IMR-90 (cell line): Measurements from ENCODE around the gene PPP1R14C. TPM values are rescaled to one million over a fixed set of nuclear protein-coding genes. Genes with fewer than 3 reads are reported as not detected.

Experiments
- ATAC-seq: fragments of 200-7000 bp; cut with Tn5 transposase; 2 replicates; pipeline ENCODE4 v1.9.1; 2020; ENCODE audit warnings: low read depth, mild to moderate bottlenecking, moderate library complexity
- Bru-seq: library from RNA; stranded (reverse); fragments of 400-500 nt; gene quantifications from one replicate; lab custom pipeline; 2021; lab: Mats Ljungman, UMichigan
- BruChase-seq, 2 experiments: library from RNA; stranded (reverse); fragments of 400-500 nt; gene quantifications; one replicate each; lab custom pipeline; 2021; lab: Mats Ljungman, UMichigan
- BruUV-seq: library from RNA; stranded (reverse); fragments of 400-500 nt; replicated peaks from 2 replicates; lab custom pipeline; 2021; lab: Mats Ljungman, UMichigan
- CTCF ChIA-PET: fragments of 300-600 bp; formaldehyde crosslinking; extraction: SDS; loops from one replicate; lab custom pipeline; 2021; ENCODE audit warnings: antibody characterized with exemption; lab: Yijun Ruan, JAX
- POLR2A ChIA-PET: fragments of 300-600 bp; sonication (Branson Sonifier 250); formaldehyde crosslinking; loops from one replicate; lab custom pipeline; 2022; ENCODE audit warnings: antibody characterized with exemption; ENCODE audit not compliant: unreplicated experiment; lab: Charles Lee
- DNase-seq: peaks from one replicate; pipeline ENCODE4 v3.0.0; 2013
- H2AFZ ChIP-seq: replicated peaks from 2 replicates; pipeline ENCODE3; 2013; ENCODE audit warnings: low read length, mild to moderate bottlenecking; ENCODE audit not compliant: poor library complexity
- H2AK5ac ChIP-seq: 2 replicates; pipeline ENCODE4 v1.6.1; 2013; ENCODE audit warnings: low read depth, low read length, inconsistent platforms
- H2AK9ac ChIP-seq: replicated peaks from 2 replicates; pipeline ENCODE3; 2013; ENCODE audit warnings: mild to moderate bottlenecking, low read depth, low read length, moderate library complexity; ENCODE audit not compliant: poor library complexity
- H2BK120ac ChIP-seq: 2 replicates; pipeline ENCODE4 v1.6.1; 2013; ENCODE audit warnings: low read depth, low read length, inconsistent platforms
- H2BK15ac ChIP-seq: 3 replicates; pipeline ENCODE4 v1.6.1; 2013; ENCODE audit warnings: low read depth, low read length, inconsistent platforms
- H2BK20ac ChIP-seq: 2 replicates; pipeline ENCODE4 v1.6.1; 2013; ENCODE audit warnings: low read depth, mild to moderate bottlenecking, inconsistent platforms, low read length, moderate library complexity
- H2BK5ac ChIP-seq: 2 replicates; pipeline ENCODE4 v1.6.1; 2013; ENCODE audit warnings: mild to moderate bottlenecking, low read depth, low read length, inconsistent platforms; ENCODE audit not compliant: poor library complexity, severe bottlenecking
- H3K14ac ChIP-seq: replicated peaks from 2 replicates; pipeline ENCODE4 v1.6.1; 2013; ENCODE audit warnings: low read depth, low read length, inconsistent platforms
- H3K18ac ChIP-seq: 2 replicates; pipeline ENCODE4 v1.6.1; 2013; ENCODE audit warnings: low read depth, low read length, control low read depth
- H3K23ac ChIP-seq: 2 replicates; pipeline ENCODE4 v1.6.1; 2013; ENCODE audit warnings: low read depth, low read length, inconsistent platforms
- H3K27ac ChIP-seq: 2 replicates; pipeline ENCODE4 v1.5.1; 2013; ENCODE audit warnings: mild to moderate bottlenecking, control low read depth, low read length; ENCODE audit not compliant: insufficient read depth
- H3K27me3 ChIP-seq: 2 replicates; pipeline ENCODE4 v1.6.1; 2013; ENCODE audit warnings: low read length; ENCODE audit not compliant: control insufficient read depth, insufficient read depth
- H3K36me3 ChIP-seq: 2 replicates; pipeline ENCODE4 v1.6.1; 2013; ENCODE audit warnings: low read length, mixed read lengths; ENCODE audit not compliant: control insufficient read depth, insufficient read depth
- H3K4ac ChIP-seq: 2 replicates; pipeline ENCODE4 v1.6.1; 2013; ENCODE audit warnings: low read depth, low read length, inconsistent platforms
- H3K4me1 ChIP-seq: 2 replicates; pipeline ENCODE4 v1.6.1; 2013; ENCODE audit warnings: low read length, mixed read lengths; ENCODE audit not compliant: control insufficient read depth, insufficient read depth
- H3K4me2 ChIP-seq: 2 replicates; pipeline ENCODE4 v1.6.1; 2013; ENCODE audit warnings: low read depth, mild to moderate bottlenecking, control low read depth, low read length, moderate library complexity
- H3K4me3 ChIP-seq: 2 replicates; pipeline ENCODE4 v1.5.1; 2013; ENCODE audit warnings: low read depth, mild to moderate bottlenecking, control low read depth, low read length, moderate library complexity; ENCODE audit not compliant: insufficient read depth
- H3K56ac ChIP-seq: 2 replicates; pipeline ENCODE4 v1.6.1; 2013; ENCODE audit warnings: low read length, inconsistent platforms; ENCODE audit not compliant: insufficient read depth; ENCODE audit errors: extremely low read depth
- H3K79me1 ChIP-seq, 2 experiments: 2 replicates each; pipeline ENCODE4 v1.6.1; 2013; ENCODE audit warnings: low read length in 2 of 2, inconsistent platforms in 1 of 2, low read depth in 1 of 2
- H3K9ac ChIP-seq: 2 replicates; pipeline ENCODE4 v1.6.1; 2013; ENCODE audit warnings: low read depth, low read length, control low read depth
- H3K9me1 ChIP-seq: 2 replicates; pipeline ENCODE4 v1.6.1; 2013; ENCODE audit warnings: low read length, inconsistent platforms; ENCODE audit not compliant: insufficient read depth
- H3K9me3 ChIP-seq: 2 replicates; pipeline ENCODE4 v1.6.1; 2013; ENCODE audit warnings: low read length; ENCODE audit not compliant: control insufficient read depth, insufficient read depth
- H4K20me1 ChIP-seq: 2 replicates; pipeline ENCODE4 v1.6.1; 2013; ENCODE audit warnings: low read length, inconsistent platforms; ENCODE audit not compliant: insufficient read depth
- H4K5ac ChIP-seq: 2 replicates; pipeline ENCODE4 v1.6.1; 2013; ENCODE audit warnings: mild to moderate bottlenecking, low read depth, low read length, control low read depth
- H4K8ac ChIP-seq, 2 experiments: 2 replicates each; pipeline ENCODE4 v1.6.1; 2013; ENCODE audit warnings: low read depth in 2 of 2, low read length in 2 of 2, control low read depth in 1 of 2, inconsistent platforms in 1 of 2
- H4K91ac ChIP-seq: 2 replicates; pipeline ENCODE4 v1.6.1; 2013; ENCODE audit warnings: low read depth, low read length, inconsistent platforms; ENCODE audit not compliant: insufficient read depth
- BHLHE40 ChIP-seq: fragments of 150-350 bp; IDR thresholded peaks from 2 replicates; pipeline ENCODE4 v1.6.1; 2016; ENCODE audit warnings: mild to moderate bottlenecking, low read depth, low read length
- CEBPB ChIP-seq: IDR thresholded peaks from 2 replicates; pipeline ENCODE4 v1.6.1; 2012; ENCODE audit warnings: low read depth, low read length, improper control_type of control experiment
- FOS ChIP-seq: fragments of 150-350 bp; IDR thresholded peaks from 2 replicates; pipeline ENCODE4 v1.6.1; 2016; ENCODE audit warnings: low read depth, low read length
- MAFK ChIP-seq: IDR thresholded peaks from 2 replicates; pipeline ENCODE4 v1.6.1; 2012; ENCODE audit warnings: low read depth, low read length, improper control_type of control experiment
- MAZ ChIP-seq: IDR thresholded peaks from 2 replicates; pipeline ENCODE4 v1.6.1; 2012; ENCODE audit warnings: low read depth, mild to moderate bottlenecking, low read length, improper control_type of control experiment, moderate library complexity, borderline replicate concordance
- POLR2A ChIP-seq: IDR thresholded peaks from 2 replicates; pipeline ENCODE4 v1.6.1; 2012; ENCODE audit warnings: mild to moderate bottlenecking, low read depth, low read length
- SMC3 ChIP-seq: fragments of 150-350 bp; IDR thresholded peaks from 2 replicates; pipeline ENCODE4 v1.6.1; 2016; ENCODE audit warnings: low read depth, mild to moderate bottlenecking, antibody characterized with exemption, low read length, moderate library complexity
- WGBS, 2 experiments: methylation state at CpG; one replicate each; pipeline versions ENCODE4 v1.1.5 to v1.1.7; 2013; ENCODE audit warnings: missing lambda C conversion rate in 2 of 2; ENCODE audit not compliant: insufficient read length in 1 of 2; ENCODE audit errors: extremely low coverage in 2 of 2; 5-methylcytosine and 5-hydroxymethylcytosine counted together
- dilution Hi-C: fragments of 300-500 bp; cut with HindIII; formaldehyde crosslinking; loops from one replicate; pipeline ENCODE4 v1.14.3; 2018; ENCODE audit warnings: low sequenced_read_pairs; ENCODE audit not compliant: unreplicated experiment
- in situ Hi-C: fragments of 300-500 bp; cut with MboI; formaldehyde crosslinking; loops from 3 replicates; pipeline ENCODE4 v1.14.3; 2019; ENCODE audit warnings: low sequenced_read_pairs, inconsistent platforms, mixed read lengths
- intact Hi-C: fragments of 100-400 bp; cut with micrococcal nuclease; formaldehyde crosslinking; loops from 2 replicates; pipeline ENCODE4 v1.10.0; 2022
- long read RNA-seq: library from polyadenylated mRNA; unstranded; transcript quantifications from one replicate; pipeline ENCODE4 v2.0.0, GENCODE V29; 2021; ENCODE audit not compliant: unreplicated experiment
- polyA plus RNA-seq, 3 experiments: library from polyadenylated mRNA; depleted of rRNA; stranded (reverse); fragments of >200 nt; gene quantifications; 2 replicates each; pipeline ENCODE4 v1.2.3, GENCODE V29; 2012; ENCODE audit warnings: low replicate concordance in 1 of 3
- total RNA-seq: library from RNA; depleted of rRNA; stranded (reverse); fragments of >200 nt; gene quantifications from 2 replicates; pipeline ENCODE4 v1.2.3, GENCODE V29; 2012; rRNA removed
- TF ChIP-seq, protein P1 (sequence below): conservative IDR thresholded peaks from 2 replicates; pipeline ENCODE4 v1.5.1; 2012; ENCODE audit warnings: mild to moderate bottlenecking, low read depth, low read length, improper control_type of control experiment

The PPP1R14C gene, protein sequence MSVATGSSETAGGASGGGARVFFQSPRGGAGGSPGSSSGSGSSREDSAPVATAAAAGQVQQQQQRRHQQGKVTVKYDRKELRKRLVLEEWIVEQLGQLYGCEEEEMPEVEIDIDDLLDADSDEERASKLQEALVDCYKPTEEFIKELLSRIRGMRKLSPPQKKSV
- total RNA-seq (not detected in 2 replicates), polyA plus RNA-seq (2012; rRNA removed) (not detected in 2 replicates), Bru-seq, nascent RNA (percentile 10 among the genes with signal in this experiment), BruChase-seq, experiment 1, labeled RNA remaining after a 6-hour chase (percentile 8 among the genes with signal in this experiment), BruChase-seq, experiment 2, labeled RNA remaining after a 2-hour chase (percentile 10 among the genes with signal in this experiment)
- polyA plus RNA-seq (2012; cell fraction: cytosol; rRNA removed), result not detected in 2 replicates
- polyA plus RNA-seq (2012; cell fraction: nucleus; rRNA removed; ENCODE audit: low replicate concordance), result not detected in 2 replicates
- long read RNA-seq, partial matches to known transcripts, result 0 of 2 reads
- long read RNA-seq, other reads (novel, unspliced or antisense), result 0 of 2 reads

DNA sequence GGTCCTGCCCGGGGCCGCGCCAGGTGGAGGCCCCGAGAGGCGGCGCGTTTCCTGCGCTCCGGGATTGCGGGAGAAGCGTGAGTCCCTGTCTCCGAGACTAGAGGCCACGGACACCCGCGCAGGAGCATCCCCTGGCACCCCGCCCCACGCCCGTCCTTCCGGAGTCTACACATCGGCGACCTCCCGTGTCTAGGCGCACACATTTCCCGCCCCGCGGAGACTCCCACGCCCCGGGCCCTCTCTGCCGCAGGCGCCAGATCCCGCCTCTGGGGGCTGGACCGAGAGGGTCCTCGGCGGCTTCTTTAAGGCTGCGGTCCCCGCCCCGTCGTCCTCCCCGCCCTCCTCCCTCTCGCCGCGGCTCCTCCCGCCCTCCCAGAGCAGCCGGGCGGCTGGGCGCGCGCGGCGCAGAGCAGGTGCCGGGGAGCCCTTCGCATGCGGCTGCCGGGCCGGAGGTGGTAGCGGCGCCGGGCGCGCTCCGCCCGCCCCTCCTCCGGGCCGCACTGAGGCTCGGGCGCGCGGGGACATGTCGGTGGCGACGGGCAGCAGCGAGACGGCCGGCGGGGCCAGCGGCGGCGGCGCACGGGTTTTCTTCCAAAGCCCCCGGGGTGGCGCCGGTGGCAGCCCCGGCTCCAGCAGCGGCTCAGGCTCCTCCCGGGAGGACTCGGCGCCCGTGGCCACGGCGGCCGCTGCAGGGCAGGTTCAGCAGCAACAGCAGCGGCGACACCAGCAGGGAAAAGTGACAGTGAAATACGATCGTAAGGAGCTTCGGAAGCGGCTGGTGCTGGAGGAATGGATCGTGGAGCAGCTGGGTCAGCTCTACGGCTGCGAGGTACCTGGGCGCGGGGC is at the start of gene PPP1R14C:
TSS of gene PPP1R14C (plus strand) at position 375 of the 846 bp plus-strand sequence. CDS start at position 524, 149 bp downstream.
- no peak within 1 kb of the TSS for H4K8ac ChIP-seq
- H4K20me1 ChIP-seq, result no peaks in the 10 kb centered on the region
- in situ Hi-C loops (no loop called here), intact Hi-C loops (no loop called here), dilution Hi-C loops (no loop called here)
- no peak within 1 kb of the TSS for H3K9ac ChIP-seq
- ATAC-seq, result peak; percentile 78
- BruUV-seq, result no TSS peak
- no peaks in the 10 kb centered on the region; the same call in 1 of the 2 replicates for H3K4me1 ChIP-seq
- no peak within 1 kb of the TSS for H3K18ac ChIP-seq
- no peak within 1 kb of the TSS for H2BK20ac ChIP-seq
- no peak for DNase-seq
- H2BK15ac ChIP-seq, result no peak within 1 kb of the TSS
- no peak within 1 kb of the TSS for H3K27ac ChIP-seq
- 1% methylated on average over 39 of the region's 103 CpGs; no CpG with 5 or more reads in 1 of the 2 experiments for WGBS, 2 experiments
- peak within 1 kb of the TSS; percentile 61 for H2AFZ ChIP-seq
- POLR2A ChIA-PET, result no interaction called here
- H3K4me2 ChIP-seq, result peak within 1 kb of the TSS; percentile 22; the same call in 1 of the 2 replicates
- no peak within 1 kb of the TSS; the same call in 1 of the 2 replicates for H3K23ac ChIP-seq
- TF ChIP-seq BHLHE40 (no peak), MAZ (no peak), MAFK (no peak), FOS (no peak), CEBPB (no peak), SMC3 (no peak), POLR2A (no peak)
- TF ChIP-seq, protein P1, sequence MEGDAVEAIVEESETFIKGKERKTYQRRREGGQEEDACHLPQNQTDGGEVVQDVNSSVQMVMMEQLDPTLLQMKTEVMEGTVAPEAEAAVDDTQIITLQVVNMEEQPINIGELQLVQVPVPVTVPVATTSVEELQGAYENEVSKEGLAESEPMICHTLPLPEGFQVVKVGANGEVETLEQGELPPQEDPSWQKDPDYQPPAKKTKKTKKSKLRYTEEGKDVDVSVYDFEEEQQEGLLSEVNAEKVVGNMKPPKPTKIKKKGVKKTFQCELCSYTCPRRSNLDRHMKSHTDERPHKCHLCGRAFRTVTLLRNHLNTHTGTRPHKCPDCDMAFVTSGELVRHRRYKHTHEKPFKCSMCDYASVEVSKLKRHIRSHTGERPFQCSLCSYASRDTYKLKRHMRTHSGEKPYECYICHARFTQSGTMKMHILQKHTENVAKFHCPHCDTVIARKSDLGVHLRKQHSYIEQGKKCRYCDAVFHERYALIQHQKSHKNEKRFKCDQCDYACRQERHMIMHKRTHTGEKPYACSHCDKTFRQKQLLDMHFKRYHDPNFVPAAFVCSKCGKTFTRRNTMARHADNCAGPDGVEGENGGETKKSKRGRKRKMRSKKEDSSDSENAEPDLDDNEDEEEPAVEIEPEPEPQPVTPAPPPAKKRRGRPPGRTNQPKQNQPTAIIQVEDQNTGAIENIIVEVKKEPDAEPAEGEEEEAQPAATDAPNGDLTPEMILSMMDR, result no peak
- H3K4me3 ChIP-seq, result no peak within 1 kb of the TSS; the same call in 1 of the 2 replicates
- no peaks in the 10 kb centered on the region for H3K9me1 ChIP-seq
- no peaks in the 10 kb centered on the region for H3K79me1 ChIP-seq
- no peak within 1 kb of the TSS for H4K5ac ChIP-seq
- no peak within 1 kb of the TSS for H3K4ac ChIP-seq
- no peak within 1 kb of the TSS for H4K91ac ChIP-seq
- no peak within 1 kb of the TSS; the same call in 1 of the 2 replicates for H3K56ac ChIP-seq
- peaks cover 48% of the 10 kb centered on the region for H3K27me3 ChIP-seq
- H2AK9ac ChIP-seq, result no peak within 1 kb of the TSS
- H2BK120ac ChIP-seq, result no peak within 1 kb of the TSS
- CTCF ChIA-PET, result no interaction called here
- H3K36me3 ChIP-seq, result no peaks in the 10 kb centered on the region
- H2BK5ac ChIP-seq, result no peak within 1 kb of the TSS
- H2AK5ac ChIP-seq, result no peak within 1 kb of the TSS
- no peaks in the 10 kb centered on the region; the same call in 1 of the 2 replicates for H3K9me3 ChIP-seq
- no peak within 1 kb of the TSS for H3K14ac ChIP-seq
